ENCODE measurements around the gene PTPRCAP.

Gene PTPRCAP

DNA sequence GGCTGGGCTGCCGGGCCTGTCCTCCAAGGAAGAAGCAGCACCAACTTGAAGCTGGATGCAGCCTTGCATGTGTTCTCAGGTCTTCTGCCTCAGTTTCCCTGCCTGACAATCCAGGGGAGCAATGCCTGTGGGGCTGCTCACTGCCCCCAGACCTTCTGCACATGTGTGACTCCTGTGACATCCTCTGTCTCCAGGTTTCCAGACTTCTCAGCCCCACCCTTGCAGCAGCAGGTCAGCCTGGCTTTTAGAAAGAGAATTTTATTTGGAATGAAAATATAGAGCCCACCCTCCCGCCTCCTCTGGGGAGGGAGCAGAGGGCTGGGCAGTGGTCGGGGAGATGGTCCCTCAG is 301 bp upstream of the PTPRCAP start:
- no peak for TF ChIP-seq FOXM1 (IDR thresholded peaks at IDR 0.05; ENCODE audit: borderline replicate concordance, low read depth)
- no peak for TF ChIP-seq ZBTB7A (IDR thresholded peaks at IDR 0.05; ENCODE audit: low read depth)
- TF ChIP-seq EP300 (IDR thresholded peaks at IDR 0.05; ENCODE audit: borderline replicate concordance) = no peak
- TF ChIP-seq TEAD4 (IDR thresholded peaks at IDR 0.05) = no peak
- TF ChIP-seq, protein P1, sequence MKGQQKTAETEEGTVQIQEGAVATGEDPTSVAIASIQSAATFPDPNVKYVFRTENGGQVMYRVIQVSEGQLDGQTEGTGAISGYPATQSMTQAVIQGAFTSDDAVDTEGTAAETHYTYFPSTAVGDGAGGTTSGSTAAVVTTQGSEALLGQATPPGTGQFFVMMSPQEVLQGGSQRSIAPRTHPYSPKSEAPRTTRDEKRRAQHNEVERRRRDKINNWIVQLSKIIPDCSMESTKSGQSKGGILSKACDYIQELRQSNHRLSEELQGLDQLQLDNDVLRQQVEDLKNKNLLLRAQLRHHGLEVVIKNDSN (IDR thresholded peaks at IDR 0.05) = no peak
- TF ChIP-seq, protein P2, sequence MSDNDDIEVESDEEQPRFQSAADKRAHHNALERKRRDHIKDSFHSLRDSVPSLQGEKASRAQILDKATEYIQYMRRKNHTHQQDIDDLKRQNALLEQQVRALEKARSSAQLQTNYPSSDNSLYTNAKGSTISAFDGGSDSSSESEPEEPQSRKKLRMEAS (IDR thresholded peaks at IDR 0.05) = no peak
- TF ChIP-seq CEBPB (IDR thresholded peaks at IDR 0.05) = no peak

DNA sequence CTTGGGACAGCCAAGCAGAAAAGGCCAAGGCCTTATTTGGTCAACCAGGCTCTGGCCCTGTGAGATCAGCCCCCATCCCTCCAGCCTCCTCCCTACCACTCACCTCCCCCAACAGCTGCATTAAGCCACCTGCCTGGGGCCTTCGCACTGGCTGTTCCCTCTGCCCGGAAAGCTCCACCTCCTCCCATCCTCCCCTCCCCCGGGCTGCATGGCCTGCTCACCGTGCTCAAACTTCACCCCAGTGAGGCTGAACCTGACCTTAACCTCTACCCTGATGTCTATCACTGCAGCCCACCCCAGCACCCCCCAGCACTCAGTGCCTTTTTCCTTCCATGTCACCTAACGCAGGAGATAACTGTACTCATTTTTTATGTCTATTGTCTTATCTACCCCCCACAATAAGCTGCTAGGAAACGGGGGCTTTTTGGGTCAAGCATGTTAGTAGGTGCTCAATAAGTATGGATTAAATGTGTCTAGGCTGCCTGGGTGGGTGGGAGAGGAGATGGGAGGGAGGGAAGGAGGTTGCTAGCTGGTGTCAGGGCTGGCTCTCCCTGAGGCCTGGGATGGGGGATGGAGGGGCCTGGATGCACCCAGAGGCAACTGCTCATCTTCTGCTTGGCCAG is 912 bp downstream of the PTPRCAP start:
- no peak for TF ChIP-seq TEAD4 (IDR thresholded peaks at IDR 0.05)
- no peak for TF ChIP-seq NFIC (IDR thresholded peaks at IDR 0.05)
- TF ChIP-seq TAF1 (IDR thresholded peaks at IDR 0.05; ENCODE audit: low read depth) = no peak
- TF ChIP-seq ZBTB7A (IDR thresholded peaks at IDR 0.05; ENCODE audit: low read depth) = no peak
- TF ChIP-seq, protein P2 (IDR thresholded peaks at IDR 0.05) = no peak

DNA sequence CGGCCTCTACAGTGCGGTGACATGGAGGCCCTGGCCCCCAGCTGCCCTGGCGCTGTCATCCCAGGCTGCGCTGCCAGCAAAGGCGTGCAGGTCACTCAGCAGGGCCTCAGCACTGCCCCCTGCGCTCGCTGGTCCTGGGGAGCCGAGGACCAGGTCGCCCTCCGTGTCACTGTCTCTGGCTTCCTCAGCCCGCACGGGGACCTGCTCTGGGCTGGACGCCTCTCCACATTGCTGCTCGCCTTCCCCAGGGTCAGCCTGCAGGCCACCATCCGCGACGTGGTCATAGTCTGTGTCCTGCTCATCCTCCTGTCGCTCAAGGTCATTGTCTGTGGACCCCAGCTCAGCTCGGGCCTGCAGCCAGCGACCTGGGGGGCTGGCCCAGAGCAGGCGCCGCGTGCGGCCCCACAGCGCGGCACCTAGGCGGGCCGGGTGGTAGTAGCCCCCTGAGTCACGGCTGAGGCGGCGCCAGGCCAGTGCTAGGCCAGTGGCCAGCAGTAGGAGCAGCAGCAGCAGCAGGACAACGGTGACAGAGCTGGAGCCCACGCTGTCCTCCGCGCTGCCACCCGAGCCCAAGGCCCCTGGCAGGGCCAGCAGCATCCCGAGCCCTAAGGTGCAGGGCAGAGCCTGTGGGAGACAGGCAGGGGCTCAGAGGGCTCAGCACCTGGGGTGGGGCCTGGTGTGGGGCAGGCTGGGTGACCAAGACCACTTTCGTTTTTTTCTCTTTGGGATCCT is 1.6 kb downstream of the PTPRCAP start:
- TF ChIP-seq TAF1 (IDR thresholded peaks at IDR 0.05; ENCODE audit: low read depth) = no peak
- TF ChIP-seq FOXM1 (IDR thresholded peaks at IDR 0.05; ENCODE audit: borderline replicate concordance, low read depth) = no peak
- TF ChIP-seq ZBTB7A (IDR thresholded peaks at IDR 0.05; ENCODE audit: low read depth) = no peak
- no peak for TF ChIP-seq TEAD4 (IDR thresholded peaks at IDR 0.05)
- no peak for TF ChIP-seq RAD21 (IDR thresholded peaks at IDR 0.05; ENCODE audit: low read depth)
- TF ChIP-seq, protein P3, sequence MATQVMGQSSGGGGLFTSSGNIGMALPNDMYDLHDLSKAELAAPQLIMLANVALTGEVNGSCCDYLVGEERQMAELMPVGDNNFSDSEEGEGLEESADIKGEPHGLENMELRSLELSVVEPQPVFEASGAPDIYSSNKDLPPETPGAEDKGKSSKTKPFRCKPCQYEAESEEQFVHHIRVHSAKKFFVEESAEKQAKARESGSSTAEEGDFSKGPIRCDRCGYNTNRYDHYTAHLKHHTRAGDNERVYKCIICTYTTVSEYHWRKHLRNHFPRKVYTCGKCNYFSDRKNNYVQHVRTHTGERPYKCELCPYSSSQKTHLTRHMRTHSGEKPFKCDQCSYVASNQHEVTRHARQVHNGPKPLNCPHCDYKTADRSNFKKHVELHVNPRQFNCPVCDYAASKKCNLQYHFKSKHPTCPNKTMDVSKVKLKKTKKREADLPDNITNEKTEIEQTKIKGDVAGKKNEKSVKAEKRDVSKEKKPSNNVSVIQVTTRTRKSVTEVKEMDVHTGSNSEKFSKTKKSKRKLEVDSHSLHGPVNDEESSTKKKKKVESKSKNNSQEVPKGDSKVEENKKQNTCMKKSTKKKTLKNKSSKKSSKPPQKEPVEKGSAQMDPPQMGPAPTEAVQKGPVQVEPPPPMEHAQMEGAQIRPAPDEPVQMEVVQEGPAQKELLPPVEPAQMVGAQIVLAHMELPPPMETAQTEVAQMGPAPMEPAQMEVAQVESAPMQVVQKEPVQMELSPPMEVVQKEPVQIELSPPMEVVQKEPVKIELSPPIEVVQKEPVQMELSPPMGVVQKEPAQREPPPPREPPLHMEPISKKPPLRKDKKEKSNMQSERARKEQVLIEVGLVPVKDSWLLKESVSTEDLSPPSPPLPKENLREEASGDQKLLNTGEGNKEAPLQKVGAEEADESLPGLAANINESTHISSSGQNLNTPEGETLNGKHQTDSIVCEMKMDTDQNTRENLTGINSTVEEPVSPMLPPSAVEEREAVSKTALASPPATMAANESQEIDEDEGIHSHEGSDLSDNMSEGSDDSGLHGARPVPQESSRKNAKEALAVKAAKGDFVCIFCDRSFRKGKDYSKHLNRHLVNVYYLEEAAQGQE (IDR thresholded peaks at IDR 0.05; ENCODE audit: low read depth) = no peak
- no peak for TF ChIP-seq EGR1 (IDR thresholded peaks at IDR 0.05)
- no peak for TF ChIP-seq CREB1 (IDR thresholded peaks at IDR 0.05; ENCODE audit: low read depth)
- no peak for TF ChIP-seq YY1 (IDR thresholded peaks at IDR 0.05; ENCODE audit: low read depth)
- TF ChIP-seq, protein P2 (IDR thresholded peaks at IDR 0.05) = no peak
- TF ChIP-seq EP300 (IDR thresholded peaks at IDR 0.05; ENCODE audit: borderline replicate concordance) = no peak
- no peak for TF ChIP-seq TCF12 (IDR thresholded peaks at IDR 0.05; ENCODE audit: low read depth)
- no peak for TF ChIP-seq NFIC (IDR thresholded peaks at IDR 0.05)
- no peak for TF ChIP-seq CEBPB (IDR thresholded peaks at IDR 0.05)
- TF ChIP-seq, protein P1 (IDR thresholded peaks at IDR 0.05) = no peak

DNA sequence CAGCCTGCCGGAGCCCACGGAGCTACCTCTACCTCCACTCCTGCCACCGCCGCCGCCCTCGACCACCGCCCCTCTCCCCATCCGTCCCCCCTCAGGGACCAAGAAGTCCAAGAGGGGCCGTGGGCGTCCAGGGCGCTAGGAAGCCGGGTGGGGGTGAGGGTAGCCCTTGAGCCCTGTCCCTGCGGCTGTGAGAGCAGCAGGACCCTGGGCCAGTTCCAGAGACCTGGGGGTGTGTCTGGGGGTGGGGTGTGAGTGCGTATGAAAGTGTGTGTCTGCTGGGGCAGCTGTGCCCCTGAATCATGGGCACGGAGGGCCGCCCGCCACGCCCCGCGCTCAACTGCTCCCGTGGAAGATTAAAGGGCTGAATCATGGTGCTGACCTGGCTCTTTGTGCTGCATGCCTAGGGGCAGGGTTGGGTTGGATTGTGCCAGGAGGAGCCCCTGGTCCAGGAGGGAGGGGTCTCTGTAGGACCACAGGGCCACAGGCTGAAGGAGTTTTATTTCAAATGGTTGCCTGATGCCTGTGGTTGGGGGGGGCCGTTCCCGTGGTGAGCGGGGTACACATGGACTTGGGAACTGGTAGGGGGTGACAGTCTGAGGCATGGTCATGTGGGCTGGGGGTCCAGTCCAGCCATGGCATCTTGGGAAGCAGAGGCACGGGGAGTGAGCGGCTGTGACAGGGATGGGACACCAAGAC is 2.3 kb downstream of the PTPRCAP start:
- TF ChIP-seq, protein P3 (IDR thresholded peaks at IDR 0.05; ENCODE audit: low read depth) = no peak

DNA sequence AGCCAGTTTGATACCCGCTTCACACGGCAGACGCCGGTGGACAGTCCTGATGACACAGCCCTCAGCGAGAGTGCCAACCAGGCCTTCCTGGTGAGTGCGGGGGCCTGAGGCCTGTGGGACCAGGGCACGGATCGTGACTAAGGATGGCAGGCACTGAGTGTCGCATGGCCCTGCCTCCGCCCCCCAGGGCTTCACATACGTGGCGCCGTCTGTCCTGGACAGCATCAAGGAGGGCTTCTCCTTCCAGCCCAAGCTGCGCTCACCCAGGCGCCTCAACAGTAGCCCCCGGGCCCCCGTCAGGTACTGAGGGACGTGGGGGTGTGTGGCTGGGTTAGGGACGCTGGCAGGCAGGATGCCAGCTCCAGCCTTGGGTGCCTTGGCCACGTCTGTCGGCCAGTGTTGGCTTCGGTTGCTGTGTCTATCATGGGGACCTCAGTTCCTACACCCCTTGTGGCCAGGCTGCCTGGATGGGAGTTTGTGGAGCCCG is 3.0 kb downstream of the PTPRCAP start:
- TF ChIP-seq ZBTB7A (IDR thresholded peaks at IDR 0.05; ENCODE audit: low read depth) = no peak
- no peak for TF ChIP-seq RAD21 (IDR thresholded peaks at IDR 0.05; ENCODE audit: low read depth)
- TF ChIP-seq, protein P2 (IDR thresholded peaks at IDR 0.05) = no peak
- TF ChIP-seq, protein P1 (IDR thresholded peaks at IDR 0.05) = no peak
- no peak for TF ChIP-seq CREB1 (IDR thresholded peaks at IDR 0.05; ENCODE audit: low read depth)
- TF ChIP-seq FOXM1 (IDR thresholded peaks at IDR 0.05; ENCODE audit: borderline replicate concordance, low read depth) = no peak
- no peak for TF ChIP-seq TEAD4 (IDR thresholded peaks at IDR 0.05)
- TF ChIP-seq TAF1 (IDR thresholded peaks at IDR 0.05; ENCODE audit: low read depth) = no peak
- no peak for TF ChIP-seq CEBPB (IDR thresholded peaks at IDR 0.05)
- TF ChIP-seq EGR1 (IDR thresholded peaks at IDR 0.05) = no peak
